Tibial artery (tissue), 4 donors: Measurements from ENCODE around the gene G2E3.
"Not testable (repeated sequence)": the region's sequence is repeated elsewhere in the genome, so short reads cannot be mapped to it uniquely, and the experiment has no call there.

Experiments used
- DNase-seq, 2 donors: peaks; one replicate each; pipeline ENCODE4 v3.0.0-alpha.2; 2019
- H3K27ac ChIP-seq, 2 donors: fragments of 200-600 bp; sonication (generic) in 1 of 2; 1 replicate in 1 of 2; 2 replicates in 1 of 2; pipeline ENCODE4 v1.5.1; 2018 to 2019; ENCODE audit warnings: mild to moderate bottlenecking in 1 of 2
- H3K27me3 ChIP-seq, 2 donors: fragments of 200-600 bp; sonication (generic) in 1 of 2; one replicate each; pipeline versions ENCODE4 v1.5.1 to v1.6.0; 2016 to 2019
- H3K36me3 ChIP-seq, 3 donors: fragments of 200-600 bp; sonication (generic) in 2 of 3; one replicate each; pipeline ENCODE4 v1.5.1; 2016 to 2019; ENCODE audit warnings: mild to moderate bottlenecking in 2 of 3
- H3K4me1 ChIP-seq, 4 donors: fragments of 200-600 bp; sonication (generic) in 2 of 4; 1 replicate in 3 of 4; 2 replicates in 1 of 4; pipeline ENCODE4 v1.5.1; 2016 to 2019
- H3K4me3 ChIP-seq, 2 donors: fragments of 200-600 bp; sonication (generic) in 1 of 2; 1 replicate in 1 of 2; 2 replicates in 1 of 2; pipeline ENCODE4 v1.5.1; 2018 to 2019; ENCODE audit warnings: mild to moderate bottlenecking in 2 of 2
- H3K9me3 ChIP-seq, 3 donors: fragments of 200-600 bp; sonication (generic) in 1 of 3; one replicate each; pipeline ENCODE4 v1.5.1; 2016 to 2019
- intact Hi-C: fragments of 100-400 bp; cut with DNase I; formaldehyde crosslinking; loops from one replicate; pipeline ENCODE4 v1.15.0; 2023; ENCODE audit warnings: low total_unique reads
- TF ChIP-seq, protein P1 (sequence below), 2 experiments: fragments of 200-600 bp in 1 of 2; fragments of 450-650 bp in 1 of 2; IDR thresholded peaks; one replicate each; pipeline ENCODE4 v1.5.1; 2017 to 2019; ENCODE audit warnings: antibody characterized with exemption in 2 of 2, mild to moderate bottlenecking in 1 of 2, moderate library complexity in 1 of 2

The G2E3 gene

GRCh38 chr14:30572771-30573170, 13.8 kb downstream of the G2E3 start:
- Histone ChIP-seq H3K27me3 (no peaks in the 10 kb centered on the region), H3K4me3 (no peak overlapping the region), H3K27ac (no peak overlapping the region), H3K4me1 (peaks cover 0 to 19% (median 9%) of the 10 kb centered on the region in 4 donors), H3K36me3 (no peaks in the 10 kb centered on the region), H3K9me3 (no peaks in the 10 kb centered on the region)
- no peak for DNase-seq
- TF ChIP-seq, protein P1, sequence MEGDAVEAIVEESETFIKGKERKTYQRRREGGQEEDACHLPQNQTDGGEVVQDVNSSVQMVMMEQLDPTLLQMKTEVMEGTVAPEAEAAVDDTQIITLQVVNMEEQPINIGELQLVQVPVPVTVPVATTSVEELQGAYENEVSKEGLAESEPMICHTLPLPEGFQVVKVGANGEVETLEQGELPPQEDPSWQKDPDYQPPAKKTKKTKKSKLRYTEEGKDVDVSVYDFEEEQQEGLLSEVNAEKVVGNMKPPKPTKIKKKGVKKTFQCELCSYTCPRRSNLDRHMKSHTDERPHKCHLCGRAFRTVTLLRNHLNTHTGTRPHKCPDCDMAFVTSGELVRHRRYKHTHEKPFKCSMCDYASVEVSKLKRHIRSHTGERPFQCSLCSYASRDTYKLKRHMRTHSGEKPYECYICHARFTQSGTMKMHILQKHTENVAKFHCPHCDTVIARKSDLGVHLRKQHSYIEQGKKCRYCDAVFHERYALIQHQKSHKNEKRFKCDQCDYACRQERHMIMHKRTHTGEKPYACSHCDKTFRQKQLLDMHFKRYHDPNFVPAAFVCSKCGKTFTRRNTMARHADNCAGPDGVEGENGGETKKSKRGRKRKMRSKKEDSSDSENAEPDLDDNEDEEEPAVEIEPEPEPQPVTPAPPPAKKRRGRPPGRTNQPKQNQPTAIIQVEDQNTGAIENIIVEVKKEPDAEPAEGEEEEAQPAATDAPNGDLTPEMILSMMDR (IDR thresholded peaks at IDR 0.05): no peak
- intact Hi-C loops: no loop called here

DNA sequence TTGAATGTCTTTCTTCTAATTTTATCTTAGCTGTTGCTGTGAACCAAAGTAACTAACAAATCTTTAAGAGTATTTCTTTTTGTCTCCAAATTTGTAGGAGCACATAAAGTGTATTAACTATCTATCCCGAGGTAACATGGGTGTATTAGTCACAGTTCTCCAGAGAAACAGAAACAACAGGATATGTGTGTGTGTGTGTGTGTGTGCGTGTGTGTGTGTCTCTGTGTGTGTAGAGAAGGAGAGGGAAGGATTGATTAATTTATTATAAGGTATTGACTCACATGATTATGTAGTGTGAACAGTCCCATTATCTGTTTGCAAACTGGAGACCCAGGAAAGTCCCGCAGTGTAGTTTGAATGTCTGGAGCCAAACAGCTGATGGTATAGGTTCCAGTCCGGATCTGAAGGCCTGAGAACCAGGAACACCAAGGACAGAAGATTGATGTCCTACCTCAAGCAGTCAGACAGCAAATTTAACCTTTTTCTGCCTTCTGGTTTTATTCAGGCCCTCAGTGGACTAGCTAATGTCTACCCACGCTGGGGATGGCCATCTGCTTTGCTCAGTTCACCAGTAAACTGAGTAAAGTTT, 14.4 kb downstream of the G2E3 start:
- no peaks in the 10 kb centered on the region for H3K36me3 ChIP-seq
- no peaks in the 10 kb centered on the region for H3K27me3 ChIP-seq
- DNase-seq: no peak
- intact Hi-C loops: no loop called here
- TF ChIP-seq, protein P1 (IDR thresholded peaks at IDR 0.05): no peak
- no peak overlapping the region for H3K27ac ChIP-seq
- no peaks in the 10 kb centered on the region for H3K9me3 ChIP-seq
- H3K4me3 ChIP-seq: no peak overlapping the region
- peaks cover 0 to 19% (median 9%) of the 10 kb centered on the region in 4 donors for H3K4me1 ChIP-seq

- TF ChIP-seq, protein P1 (IDR thresholded peaks at IDR 0.05): no peak
- Histone ChIP-seq H3K36me3 (no peaks in the 10 kb centered on the region), H3K4me1 (peaks cover 0 to 19% (median 9%) of the 10 kb centered on the region in 4 donors), H3K9me3 (no peaks in the 10 kb centered on the region), H3K27me3 (no peaks in the 10 kb centered on the region), H3K4me3 (no peak overlapping the region), H3K27ac (no peak overlapping the region)
- intact Hi-C loops: no loop called here
- DNase-seq: no peak
Measured at GRCh38 chr14:30573966-30574365, 15.0 kb downstream of the G2E3 start.

DNA sequence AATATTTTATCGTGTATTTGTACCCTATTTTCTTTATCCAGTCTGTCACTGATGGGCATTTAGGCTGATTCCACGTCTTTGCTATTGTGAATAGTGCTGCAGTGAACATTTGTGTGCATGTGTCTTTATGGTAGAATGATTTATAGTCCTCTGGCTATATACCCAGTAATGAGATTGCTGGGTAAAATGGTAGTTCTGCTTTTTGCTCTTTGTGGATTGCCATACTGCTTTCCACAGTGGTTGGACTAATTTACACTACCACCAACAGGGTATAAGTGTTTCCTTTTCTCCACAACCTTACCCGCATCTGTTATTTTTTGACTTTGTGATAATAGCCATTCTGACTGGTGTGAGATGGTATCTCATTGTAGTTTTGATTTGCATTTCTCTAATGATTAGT, 15.8 kb downstream of the G2E3 start:
- H3K9me3 ChIP-seq, DNase-seq, H3K27ac ChIP-seq, intact Hi-C loops, H3K4me3 ChIP-seq, H3K36me3 ChIP-seq, H3K27me3 ChIP-seq: not testable (repeated sequence)
- H3K4me1 ChIP-seq: peaks cover 0 to 14% (median 4%) of the 10 kb centered on the region in 4 donors

- H3K4me3 ChIP-seq, intact Hi-C loops, H3K27ac ChIP-seq, H3K36me3 ChIP-seq, H3K9me3 ChIP-seq, H3K4me1 ChIP-seq, DNase-seq, H3K27me3 ChIP-seq: not testable (repeated sequence)
Measured at GRCh38 chr14:30576333-30576732, 17.4 kb downstream of the G2E3 start.

GRCh38 chr14:30580616-30581282, 21.8 kb downstream of the G2E3 start:
- H3K4me1 ChIP-seq: no peaks in the 10 kb centered on the region
- H3K36me3 ChIP-seq: peaks cover 0 to 6% (median 5%) of the 10 kb centered on the region in 3 donors
- intact Hi-C loops: no loop called here
- no peaks in the 10 kb centered on the region for H3K9me3 ChIP-seq
- DNase-seq: no peak
- H3K27me3 ChIP-seq: no peaks in the 10 kb centered on the region
- H3K27ac ChIP-seq: no peak overlapping the region
- TF ChIP-seq, protein P1 (IDR thresholded peaks at IDR 0.05): no peak
- no peak overlapping the region for H3K4me3 ChIP-seq
